Cardiac muscle cell (in vitro differentiated cells and primary cell): ENCODE measurements around the gene DUSP22. TPM values are rescaled to one million over a fixed set of nuclear protein-coding genes. Genes with fewer than 3 reads are reported as not detected.

Source experiments
- DNase-seq, 2 donors: peaks; one replicate each; pipeline versions ENCODE4 v3.0.0 to v3.0.0-alpha.2; 2010 to 2017; ENCODE audit warnings: low read depth in 1 of 2, low spot score in 1 of 2
- H3K27ac ChIP-seq: fragments of 200-600 bp; sonication (generic); 2 replicates; pipeline ENCODE4 v1.5.1; 2016
- H3K27me3 ChIP-seq: fragments of 200-600 bp; sonication (generic); 2 replicates; pipeline ENCODE4 v1.6.0; 2016; ENCODE audit warnings: control low read depth
- H3K36me3 ChIP-seq: fragments of 200-600 bp; sonication (generic); 2 replicates; pipeline ENCODE4 v1.5.1; 2016; ENCODE audit warnings: control low read depth
- H3K4me1 ChIP-seq: fragments of 200-600 bp; sonication (generic); 2 replicates; pipeline ENCODE4 v1.8.1; 2017; ENCODE audit warnings: low read depth, mild to moderate bottlenecking, mixed run types
- H3K4me3 ChIP-seq: fragments of 200-600 bp; sonication (generic); 2 replicates; pipeline ENCODE4 v1.5.1; 2016; ENCODE audit warnings: mild to moderate bottlenecking
- H3K9me3 ChIP-seq: fragments of 200-600 bp; sonication (generic); 2 replicates; pipeline ENCODE4 v1.5.1; 2017; ENCODE audit warnings: low read depth, mild to moderate bottlenecking, control low read depth
- CTCF ChIP-seq: IDR thresholded peaks from 2 replicates; pipeline ENCODE4 v1.5.1; 2012; ENCODE audit warnings: low read depth, mild to moderate bottlenecking, low read length
- polyA plus RNA-seq: library from polyadenylated mRNA; unstranded; fragments of >200 nt; fragmentation: Nextera tagmentation; extraction: Ambion mirVana; gene quantifications from 2 replicates; pipeline ENCODE4 v1.2.1, GENCODE V29; 2016
- total RNA-seq: library from RNA; depleted of rRNA; stranded (reverse); fragments of >200 nt; gene quantifications from 2 replicates; pipeline ENCODE4 v1.2.3, GENCODE V29; 2016

Gene DUSP22
- total and polyA plus RNA-seq, 2 experiments from 2014 or later = 50.7 to 89.3 TPM

DNA sequence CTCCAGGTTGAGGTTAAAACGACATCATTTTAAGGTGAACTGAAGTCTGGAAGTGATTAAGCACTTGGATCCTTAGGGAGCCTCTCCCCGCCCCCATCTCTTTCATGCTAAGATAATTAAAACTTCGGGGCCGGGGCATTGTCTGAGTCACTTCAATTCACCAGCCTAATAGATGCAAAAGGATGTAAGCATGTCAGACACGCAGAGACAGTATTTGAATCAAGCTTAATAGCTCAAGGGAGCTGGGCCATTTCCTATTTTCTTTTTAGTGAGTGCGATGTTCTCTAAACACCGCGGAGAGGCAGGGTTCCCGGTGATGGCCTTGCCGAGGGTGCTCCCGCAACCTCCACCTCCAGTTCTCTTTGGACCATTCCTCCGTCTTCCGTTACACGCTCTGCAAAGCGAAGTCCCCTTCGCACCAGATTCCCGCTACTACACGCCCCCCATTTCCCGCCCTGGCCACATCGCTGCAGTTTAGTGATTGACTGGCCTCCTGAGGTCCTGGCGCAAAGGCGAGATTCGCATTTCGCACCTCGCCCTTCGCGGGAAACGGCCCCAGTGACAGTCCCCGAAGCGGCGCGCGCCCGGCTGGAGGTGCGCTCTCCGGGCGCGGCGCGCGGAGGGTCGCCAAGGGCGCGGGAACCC, 98.7 kb downstream of the DUSP22 start:
- Histone ChIP-seq H3K9me3 (no peaks in the 10 kb centered on the region), H3K27me3 (peaks cover 100% of the 10 kb centered on the region), H3K36me3 (no peaks in the 10 kb centered on the region), H3K4me1 (no peaks in the 10 kb centered on the region), H3K27ac (no peak overlapping the region), H3K4me3 (peak overlapping the region; percentile 16)
- no peak for DNase-seq
- no peak for TF ChIP-seq CTCF

GRCh38 chr6:391559-392440, 99.5 kb downstream of the DUSP22 start, which contains the start of gene IRF4:
Gene IRF4 (plus strand): TSS chr6:391752. CDS start chr6:393153, 1,401 bp downstream.
- H3K27ac ChIP-seq = no peak within 1 kb of the TSS
- DNase-seq = no peak
- H3K9me3 ChIP-seq = no peaks in the 10 kb centered on the region
- peaks cover 99% of the 10 kb centered on the region for H3K27me3 ChIP-seq
- H3K36me3 ChIP-seq = no peaks in the 10 kb centered on the region
- H3K4me3 ChIP-seq = peak within 1 kb of the TSS; percentile 16
- TF ChIP-seq CTCF = no peak
- no peaks in the 10 kb centered on the region for H3K4me1 ChIP-seq

- H3K27me3 ChIP-seq = peaks cover 99% of the 10 kb centered on the region
- H3K4me1 ChIP-seq = no peaks in the 10 kb centered on the region
- DNase-seq = peak in 1 of 2 donors; percentile 11
- H3K9me3 ChIP-seq = no peaks in the 10 kb centered on the region
- H3K36me3 ChIP-seq = no peaks in the 10 kb centered on the region
- H3K27ac ChIP-seq = no peak overlapping the region
- H3K4me3 ChIP-seq = peak overlapping the region; percentile 16
- no peak for TF ChIP-seq CTCF
Measured at GRCh38 chr6:392441-393390, 100.4 kb downstream of the DUSP22 start.

- Histone ChIP-seq H3K9me3 (no peaks in the 10 kb centered on the region), H3K4me1 (no peaks in the 10 kb centered on the region), H3K4me3 (peak overlapping the region; percentile 8), H3K36me3 (no peaks in the 10 kb centered on the region), H3K27ac (no peak overlapping the region), H3K27me3 (peaks cover 99% of the 10 kb centered on the region)
- DNase-seq = peak in 1 of 2 donors; percentile 24
- no peak for TF ChIP-seq CTCF
Measured at GRCh38 chr6:393391-394221, 101.3 kb downstream of the DUSP22 start.
